Testis (tissue), 3 donors: Measurements from ENCODE around the gene SDR39U1. TPM values are rescaled to one million over a fixed set of nuclear protein-coding genes. Genes with fewer than 3 reads are reported as not detected.
A peak's percentile ranks its signal among the peaks of the same experiment; 100 is the strongest.

Experiments
- DNase-seq: peaks from one replicate; pipeline ENCODE4 v3.0.0-alpha.2; 2019
- H3K27ac ChIP-seq, 2 donors: fragments of 200-600 bp; sonication (generic); one replicate each; pipeline ENCODE4 v1.5.1; 2019
- H3K27me3 ChIP-seq: fragments of 200-600 bp; sonication (generic); one replicate; pipeline ENCODE4 v1.5.1; 2019
- H3K36me3 ChIP-seq: fragments of 200-600 bp; sonication (generic); one replicate; pipeline ENCODE4 v1.5.1; 2017; ENCODE audit warnings: low read depth; ENCODE audit errors: missing control alignments
- H3K4me1 ChIP-seq: fragments of 200-600 bp; sonication (generic); one replicate; pipeline ENCODE4 v1.5.1; 2019
- H3K4me3 ChIP-seq, 2 donors: fragments of 200-600 bp; sonication (generic); one replicate each; pipeline ENCODE4 v1.5.1; 2017 to 2019
- H3K9me3 ChIP-seq: fragments of 200-600 bp; sonication (generic); one replicate; pipeline ENCODE4 v1.5.1; 2017
- CTCF ChIP-seq, 3 experiments: fragments of 450-650 bp in 2 of 3; fragments of 200-600 bp in 1 of 3; sonication (generic) in 1 of 3; IDR thresholded peaks; one replicate each; pipeline ENCODE4 v1.5.1; 2016 to 2019; ENCODE audit warnings: antibody characterized with exemption in 3 of 3, mild to moderate bottlenecking in 2 of 3, moderate library complexity in 1 of 3
- POLR2A ChIP-seq: fragments of 450-650 bp; IDR thresholded peaks from one replicate; pipeline ENCODE4 v1.6.1; 2017; ENCODE audit warnings: antibody characterized with exemption, mild to moderate bottlenecking, moderate library complexity
- WGBS, 2 donors: methylation state at CpG; one replicate each; pipeline ENCODE4 v1.1.5; 2018; 5-methylcytosine and 5-hydroxymethylcytosine counted together
- intact Hi-C: fragments of 100-400 bp; cut with DNase I; formaldehyde crosslinking; loops from one replicate; pipeline ENCODE4 v1.15.1; 2023; ENCODE audit warnings: low total_unique reads
- polyA plus RNA-seq: library from polyadenylated mRNA; stranded (reverse); fragments of 350-450 nt; fragmentation: Illumina TruSeq; extraction: RNeasy Lipid Tissue Mini Kit (QIAGEN cat#74804); gene quantifications from one replicate; pipeline ENCODE4 v1.2.3, GENCODE V29; 2014; ENCODE audit warnings: low read depth, low replicate concordance; ENCODE audit not compliant: insufficient read depth
- total RNA-seq, 2 donors: library from RNA; depleted of rRNA; stranded (reverse); fragments of >200 nt; gene quantifications; one replicate each; pipeline ENCODE4 v1.2.3, GENCODE V29; 2016

SDR39U1 gene
- total and polyA plus RNA-seq, 3 donors from 2014 or later = 76.6 to 86.1 (median 76.7) TPM

DNA sequence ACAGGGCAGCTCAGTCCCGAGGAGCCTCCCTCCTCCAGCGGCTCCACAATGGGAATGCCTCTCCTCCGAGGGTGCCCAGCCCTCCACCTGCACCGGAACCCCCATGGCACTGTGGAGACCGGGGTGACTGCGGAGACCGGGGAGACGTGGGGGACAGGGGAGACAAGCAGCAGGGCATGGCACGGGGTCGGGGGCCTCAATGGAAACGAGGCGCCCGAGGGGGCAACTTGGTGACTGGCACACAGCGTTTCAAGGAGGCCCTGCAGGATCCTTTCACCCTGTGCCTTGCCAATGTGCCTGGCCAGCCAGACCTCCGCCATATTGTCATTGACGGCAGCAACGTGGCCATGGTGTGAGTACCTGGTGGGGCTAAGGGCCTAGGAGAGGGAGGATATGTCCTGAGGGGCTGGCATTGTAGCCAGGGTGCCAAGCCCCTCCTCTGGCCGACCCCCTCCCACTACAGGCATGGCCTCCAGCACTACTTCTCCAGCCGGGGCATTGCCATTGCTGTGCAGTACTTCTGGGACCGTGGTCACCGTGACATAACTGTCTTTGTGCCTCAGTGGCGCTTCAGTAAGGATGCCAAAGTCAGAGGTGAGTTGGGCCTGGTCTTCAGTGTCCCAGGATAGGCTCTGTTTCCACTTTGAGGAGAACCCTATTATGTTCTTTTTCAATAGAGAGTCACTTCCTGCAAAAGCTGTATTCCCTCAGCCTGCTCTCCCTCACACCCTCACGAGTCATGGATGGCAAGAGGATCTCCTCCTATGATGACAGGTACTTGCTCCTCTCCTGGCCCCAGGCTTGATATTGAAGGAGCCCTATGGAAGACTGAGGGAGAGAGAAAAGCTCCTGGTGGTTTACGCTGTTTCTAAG, 10.1 kb downstream of the SDR39U1 start:
- WGBS, 2 donors = 76 to 77% methylated on average over 15 to 24 of the region's 24 CpGs
- Histone ChIP-seq H3K27ac (no peak overlapping the region), H3K36me3 (no peaks in the 10 kb centered on the region), H3K27me3 (no peaks in the 10 kb centered on the region), H3K4me1 (peaks cover 29% of the 10 kb centered on the region), H3K9me3 (no peaks in the 10 kb centered on the region), H3K4me3 (no peak overlapping the region)
- no peak for DNase-seq
- intact Hi-C loops = loop anchor here (5.0 kb wide), 2 partner anchors 65 to 100 kb away; partner anchors contain the start of gene NFATC4
- TF ChIP-seq CTCF (IDR thresholded peaks at IDR 0.05) (no peak), POLR2A (no peak)

- H3K9me3 ChIP-seq = no peaks in the 10 kb centered on the region
- no peaks in the 10 kb centered on the region for H3K36me3 ChIP-seq
- TF ChIP-seq CTCF (IDR thresholded peaks at IDR 0.05) = peak; percentile 75 to 87 (median 76)
- TF ChIP-seq POLR2A = no peak
- peaks cover 29% of the 10 kb centered on the region for H3K4me1 ChIP-seq
- no peaks in the 10 kb centered on the region for H3K27me3 ChIP-seq
- DNase-seq = peak; percentile 93
- WGBS, 2 donors = 35 to 37% methylated on average over 11 to 15 of the region's 15 CpGs
- peak overlapping the region; percentile 92 to 98 for H3K27ac ChIP-seq
- intact Hi-C loops = loop anchor here (5.0 kb wide), 2 partner anchors 64 to 99 kb away; partner anchors contain the start of gene NFATC4
- H3K4me3 ChIP-seq = no peak overlapping the region
These were observed 10.9 kb downstream of the SDR39U1 start for GRCh38 chr14:24431569-24432258.

DNA sequence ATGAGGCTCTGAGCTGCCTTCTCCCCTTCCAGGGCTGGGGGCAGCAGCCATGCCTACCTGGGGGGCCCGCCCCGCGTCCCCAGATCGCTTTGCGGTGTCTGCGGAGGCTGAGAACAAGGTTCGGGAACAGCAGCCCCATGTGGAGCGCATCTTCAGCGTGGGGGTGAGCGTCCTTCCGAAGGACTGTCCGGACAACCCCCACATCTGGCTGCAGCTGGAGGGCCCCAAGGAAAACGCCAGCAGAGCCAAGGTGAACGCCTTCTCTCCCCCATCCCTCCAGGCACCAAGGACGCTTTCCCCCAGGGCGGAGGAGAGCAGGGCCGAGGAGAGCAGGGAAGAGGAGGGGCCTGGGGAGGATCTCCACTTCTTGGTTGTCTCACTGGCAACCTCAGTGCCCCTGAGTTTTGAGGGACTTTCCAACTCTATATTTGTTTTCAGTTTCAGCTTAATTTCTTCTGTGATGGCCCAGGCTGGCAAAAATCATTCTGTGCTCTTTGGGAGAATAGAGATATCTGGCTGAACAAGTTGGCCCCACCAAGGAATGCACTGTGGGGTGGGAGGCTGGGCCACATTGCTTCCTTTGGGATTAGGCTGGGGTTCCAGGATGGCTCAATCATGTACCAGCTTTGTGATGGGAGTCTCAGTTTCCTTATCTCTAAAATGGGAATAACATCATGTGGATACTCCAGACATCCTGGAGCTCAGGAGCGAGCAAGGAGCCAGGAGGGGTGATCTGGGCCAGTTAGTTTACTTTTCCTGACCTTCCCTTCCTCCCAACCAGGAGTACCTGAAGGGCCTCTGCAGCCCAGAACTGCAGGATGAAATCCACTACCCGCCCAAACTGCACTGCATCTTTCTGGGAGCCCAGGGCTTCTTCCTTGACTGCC, 11.7 kb downstream of the SDR39U1 start:
- Histone ChIP-seq H3K4me3 (peak overlapping the region; percentile 68 to 80), H3K27ac (peak overlapping the region; percentile 92 to 98), H3K9me3 (no peaks in the 10 kb centered on the region), H3K36me3 (no peaks in the 10 kb centered on the region), H3K4me1 (peaks cover 28% of the 10 kb centered on the region), H3K27me3 (no peaks in the 10 kb centered on the region)
- intact Hi-C loops = loop anchor here (5.0 kb wide), 2 partner anchors 64 to 99 kb away; partner anchors contain the start of gene NFATC4
- WGBS, 2 donors = 0 to 7% methylated on average over 9 to 18 of the region's 19 CpGs
- peak; percentile 74 for DNase-seq
- TF ChIP-seq POLR2A (no peak), CTCF (IDR thresholded peaks at IDR 0.05) (no peak)

- Histone ChIP-seq H3K4me1 (peaks cover 29% of the 10 kb centered on the region), H3K36me3 (no peaks in the 10 kb centered on the region), H3K27ac (peak overlapping the region; percentile 92 to 98), H3K9me3 (no peaks in the 10 kb centered on the region), H3K27me3 (no peaks in the 10 kb centered on the region), H3K4me3 (peak overlapping the region; percentile 68 to 80)
- 0 to 1% methylated on average over 8 to 20 of the region's 28 CpGs for WGBS, 2 donors
- TF ChIP-seq POLR2A (no peak), CTCF (IDR thresholded peaks at IDR 0.05) (no peak)
- intact Hi-C loops = loop anchor here (5.0 kb wide), 2 partner anchors 63 to 98 kb away; partner anchors contain the start of gene NFATC4
- DNase-seq = peak; percentile 87
These were observed 12.4 kb downstream of the SDR39U1 start for GRCh38 chr14:24430143-24430681.
